Liver (tissue), 9 donors: ENCODE results near the gene C2orf49. TPM values are rescaled to one million over a fixed set of nuclear protein-coding genes. Genes with fewer than 3 reads are reported as not detected.

Experiments
- DNase-seq: peaks from one replicate; pipeline ENCODE4 v3.0.0-alpha.2; 2017; ENCODE audit warnings: low spot score
- H3K27ac ChIP-seq, 2 donors: one replicate each; pipeline ENCODE4 v1.7.0; 2013; ENCODE audit warnings: inconsistent platforms in 2 of 2, low read length in 2 of 2, control low read depth in 1 of 2, low read depth in 1 of 2, mild to moderate bottlenecking in 1 of 2
- H3K27me3 ChIP-seq, 4 donors: one replicate each; pipeline versions ENCODE4 v1.6.1 to v1.7.0; 2013; ENCODE audit warnings: low read length in 3 of 4, inconsistent platforms in 1 of 4, mild to moderate bottlenecking in 1 of 4, moderate library complexity in 1 of 4; ENCODE audit not compliant: control insufficient read depth in 4 of 4, insufficient read depth in 4 of 4
- H3K36me3 ChIP-seq, 4 donors: one replicate each; pipeline versions ENCODE4 v1.6.1 to v1.7.0; 2013; ENCODE audit warnings: low read length in 3 of 4, mild to moderate bottlenecking in 3 of 4, low read depth in 1 of 4, moderate library complexity in 1 of 4; ENCODE audit not compliant: control insufficient read depth in 4 of 4, insufficient read depth in 3 of 4
- H3K4me1 ChIP-seq, 4 donors: one replicate each; pipeline versions ENCODE4 v1.6.1 to v1.7.0; 2013; ENCODE audit warnings: low read length in 3 of 4, mild to moderate bottlenecking in 3 of 4, moderate library complexity in 1 of 4; ENCODE audit not compliant: control insufficient read depth in 4 of 4, insufficient read depth in 4 of 4
- H3K4me3 ChIP-seq, 3 donors: one replicate each; pipeline versions ENCODE4 v1.6.1 to v1.7.0; 2013; ENCODE audit warnings: low read length in 3 of 3, control low read depth in 1 of 3, low read depth in 1 of 3, mild to moderate bottlenecking in 1 of 3
- H3K9ac ChIP-seq, 2 donors: one replicate each; pipeline ENCODE4 v1.7.0; 2013; ENCODE audit warnings: low read length in 2 of 2, mild to moderate bottlenecking in 2 of 2, moderate library complexity in 2 of 2, control low read depth in 1 of 2, low read depth in 1 of 2
- H3K9me3 ChIP-seq, 4 donors: one replicate each; pipeline versions ENCODE4 v1.6.1 to v1.7.0; 2013; ENCODE audit warnings: low read length in 3 of 4; ENCODE audit not compliant: control insufficient read depth in 4 of 4
- FOXA2 ChIP-seq: IDR thresholded peaks from 2 replicates; pipeline ENCODE4 v1.6.1; 2016; ENCODE audit warnings: antibody characterized with exemption
- GABPA ChIP-seq, 2 donors: IDR thresholded peaks in 1 of 2; conservative IDR thresholded peaks in 1 of 2; 2 replicates each; pipeline ENCODE4 v1.6.1; 2016; ENCODE audit warnings: antibody characterized with exemption in 2 of 2, mild to moderate bottlenecking in 1 of 2, moderate library complexity in 1 of 2
- HNF4A ChIP-seq, 2 donors: conservative IDR thresholded peaks; 2 replicates each; pipeline ENCODE4 v1.6.1; 2016; ENCODE audit warnings: antibody characterized with exemption in 2 of 2, mild to moderate bottlenecking in 2 of 2
- HNF4G ChIP-seq: IDR thresholded peaks from 2 replicates; pipeline ENCODE4 v1.6.1; 2016; ENCODE audit warnings: antibody characterized with exemption
- MAX ChIP-seq: IDR thresholded peaks from 2 replicates; pipeline ENCODE4 v1.6.1; 2016; ENCODE audit warnings: antibody characterized with exemption
- NR2F2 ChIP-seq: IDR thresholded peaks from 2 replicates; pipeline ENCODE4 v1.6.1; 2016; ENCODE audit warnings: antibody characterized with exemption
- RAD21 ChIP-seq, 2 donors: IDR thresholded peaks; 2 replicates each; pipeline ENCODE4 v1.6.1; 2016; ENCODE audit warnings: antibody characterized with exemption in 2 of 2, mild to moderate bottlenecking in 2 of 2
- REST ChIP-seq: IDR thresholded peaks from 2 replicates; pipeline ENCODE4 v1.6.1; 2016; ENCODE audit warnings: antibody characterized with exemption, mild to moderate bottlenecking
- RXRA ChIP-seq, 2 donors: IDR thresholded peaks; 2 replicates each; pipeline ENCODE4 v1.6.1; 2017 to 2018; ENCODE audit warnings: antibody characterized with exemption in 2 of 2, mild to moderate bottlenecking in 1 of 2
- SP1 ChIP-seq: IDR thresholded peaks from 2 replicates; pipeline ENCODE4 v1.6.1; 2018; ENCODE audit warnings: antibody characterized with exemption, mild to moderate bottlenecking
- TAF1 ChIP-seq: conservative IDR thresholded peaks from 2 replicates; pipeline ENCODE4 v1.6.1; 2016; ENCODE audit warnings: antibody characterized with exemption, mild to moderate bottlenecking
- YY1 ChIP-seq: IDR thresholded peaks from 2 replicates; pipeline ENCODE4 v1.6.1; 2016; ENCODE audit warnings: antibody characterized with exemption, mild to moderate bottlenecking
- WGBS: extraction: QIAGEN DNeasy Blood & Tissue Kit; methylation state at CpG from one replicate; pipeline ENCODE4 v1.1.7; 2013; 5-methylcytosine and 5-hydroxymethylcytosine counted together
- polyA plus RNA-seq, 2 donors: library from polyadenylated mRNA; stranded (reverse) in 1 of 2; unstranded in 1 of 2; fragments of 200-250 nt in 1 of 2; fragments of >200 nt in 1 of 2; fragmentation: Nextera tagmentation in 1 of 2; extraction: Ambion mirVana in 1 of 2; gene quantifications; one replicate each; pipeline versions ENCODE4 v1.2.1 to v1.2.3, GENCODE V29; 2013 to 2015
- total RNA-seq, 2 donors: library from RNA; depleted of rRNA; stranded (reverse); fragments of >200 nt; gene quantifications; one replicate each; pipeline ENCODE4 v1.2.3, GENCODE V29; 2014
- TF ChIP-seq, protein P1 (sequence below): IDR thresholded peaks from 2 replicates; pipeline ENCODE4 v1.6.1; 2016; ENCODE audit warnings: antibody characterized with exemption
- donor health status: healthy.
- donor health status: healthy.
- donor health status: healthy.
- donor health status: healthy.
- donor health status: healthy.

Gene C2orf49
- total and polyA plus RNA-seq, 4 donors: 3.3 to 8.2 (median 8.1) TPM

GRCh38 chr2:105317937-105318336 is 19.4 kb upstream of the C2orf49 start:
- H3K4me1 ChIP-seq: no peaks in the 10 kb centered on the region
- DNase-seq: no peak
- H3K36me3 ChIP-seq: no peaks in the 10 kb centered on the region
- no peak overlapping the region for H3K9ac ChIP-seq
- H3K4me3 ChIP-seq: no peak overlapping the region
- H3K9me3 ChIP-seq: no peaks in the 10 kb centered on the region
- H3K27ac ChIP-seq: no peak overlapping the region
- WGBS: 96% methylated on average over 3 of the region's 3 CpGs
- no peaks in the 10 kb centered on the region for H3K27me3 ChIP-seq
- TF ChIP-seq HNF4A (conservative IDR thresholded peaks at IDR 0.05) (no peak), YY1 (no peak), FOXA2 (no peak), MAX (no peak), NR2F2 (no peak), RAD21 (IDR thresholded peaks at IDR 0.05) (no peak), TAF1 (no peak), GABPA (IDR thresholded peaks at IDR 0.05 in 1 of 2, conservative IDR thresholded peaks at IDR 0.05 in 1 of 2) (no peak)
- TF ChIP-seq, protein P1, sequence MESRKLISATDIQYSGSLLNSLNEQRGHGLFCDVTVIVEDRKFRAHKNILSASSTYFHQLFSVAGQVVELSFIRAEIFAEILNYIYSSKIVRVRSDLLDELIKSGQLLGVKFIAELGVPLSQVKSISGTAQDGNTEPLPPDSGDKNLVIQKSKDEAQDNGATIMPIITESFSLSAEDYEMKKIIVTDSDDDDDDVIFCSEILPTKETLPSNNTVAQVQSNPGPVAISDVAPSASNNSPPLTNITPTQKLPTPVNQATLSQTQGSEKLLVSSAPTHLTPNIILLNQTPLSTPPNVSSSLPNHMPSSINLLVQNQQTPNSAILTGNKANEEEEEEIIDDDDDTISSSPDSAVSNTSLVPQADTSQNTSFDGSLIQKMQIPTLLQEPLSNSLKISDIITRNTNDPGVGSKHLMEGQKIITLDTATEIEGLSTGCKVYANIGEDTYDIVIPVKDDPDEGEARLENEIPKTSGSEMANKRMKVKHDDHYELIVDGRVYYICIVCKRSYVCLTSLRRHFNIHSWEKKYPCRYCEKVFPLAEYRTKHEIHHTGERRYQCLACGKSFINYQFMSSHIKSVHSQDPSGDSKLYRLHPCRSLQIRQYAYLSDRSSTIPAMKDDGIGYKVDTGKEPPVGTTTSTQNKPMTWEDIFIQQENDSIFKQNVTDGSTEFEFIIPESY: no peak

GRCh38 chr2:105320651-105321215 is 16.6 kb upstream of the C2orf49 start:
- no peak overlapping the region for H3K9ac ChIP-seq

More at GRCh38 chr2:105320651-105321215, 16.6 kb upstream of the C2orf49 start:
- Histone ChIP-seq H3K4me3 (no peak overlapping the region), H3K36me3 (no peaks in the 10 kb centered on the region), H3K9me3 (no peaks in the 10 kb centered on the region), H3K4me1 (no peaks in the 10 kb centered on the region), H3K27ac (no peak overlapping the region), H3K27me3 (no peaks in the 10 kb centered on the region)
- DNase-seq: no peak
- TF ChIP-seq HNF4G (no peak), RAD21 (IDR thresholded peaks at IDR 0.05) (no peak), RXRA (IDR thresholded peaks at IDR 0.05) (no peak), YY1 (no peak), GABPA (IDR thresholded peaks at IDR 0.05 in 1 of 2, conservative IDR thresholded peaks at IDR 0.05 in 1 of 2) (no peak), REST (no peak), SP1 (no peak), TAF1 (no peak)
- TF ChIP-seq, protein P1: no peak
- 86% methylated on average over 7 of the region's 7 CpGs for WGBS
